H1 (cell line): ENCODE results near the gene USP24. TPM values are rescaled to one million over a fixed set of nuclear protein-coding genes. Genes with fewer than 3 reads are reported as not detected.

Experiments used
- SP4 ChIP-seq: IDR thresholded peaks from 2 replicates; pipeline ENCODE4 v1.6.1; 2012; ENCODE audit warnings: low read length, inconsistent platforms
- TBP ChIP-seq: IDR thresholded peaks from 2 replicates; pipeline ENCODE4 v1.6.1; 2011; ENCODE audit warnings: low read depth, low read length, improper control_type of control experiment
- TCF12 ChIP-seq: IDR thresholded peaks from 2 replicates; pipeline ENCODE4 v1.6.1; 2011; ENCODE audit warnings: low read depth, mild to moderate bottlenecking, low read length
- polyA plus RNA-seq, 7 experiments: library from polyadenylated mRNA; depleted of rRNA in 3 of 7; stranded (reverse) in 5 of 7; unstranded in 2 of 7; fragments of >200 nt in 5 of 7; fragments of 200-250 nt in 2 of 7; gene quantifications; 1 replicate in 5 of 7; 2 replicates in 1 of 7; 4 replicates in 1 of 7; pipeline versions ENCODE4 v1.2.1 to v1.2.3, GENCODE V29; 2011 to 2013; ENCODE audit warnings: missing spikeins in 2 of 7, mixed read lengths in 2 of 7
- total RNA-seq: library from RNA; stranded (reverse); fragmentation: NEBNext Ultra II Directional; extraction: Animal tissue kit (Norgen Biotek cat#: 25700); gene quantifications from 2 replicates; pipeline ENCODE4 v1.2.1, GENCODE V29; 2021
- TF ChIP-seq, protein P1 (sequence below): IDR thresholded peaks from 2 replicates; pipeline ENCODE4 v1.6.1; 2011; ENCODE audit warnings: low read length, improper control_type of control experiment

Gene USP24
- total and polyA plus RNA-seq, 2 of the 8 experiments (the other 6 are each of a cell fraction or from before 2014, with no cell fraction given) = 11.1 to 34.6 TPM

DNA sequence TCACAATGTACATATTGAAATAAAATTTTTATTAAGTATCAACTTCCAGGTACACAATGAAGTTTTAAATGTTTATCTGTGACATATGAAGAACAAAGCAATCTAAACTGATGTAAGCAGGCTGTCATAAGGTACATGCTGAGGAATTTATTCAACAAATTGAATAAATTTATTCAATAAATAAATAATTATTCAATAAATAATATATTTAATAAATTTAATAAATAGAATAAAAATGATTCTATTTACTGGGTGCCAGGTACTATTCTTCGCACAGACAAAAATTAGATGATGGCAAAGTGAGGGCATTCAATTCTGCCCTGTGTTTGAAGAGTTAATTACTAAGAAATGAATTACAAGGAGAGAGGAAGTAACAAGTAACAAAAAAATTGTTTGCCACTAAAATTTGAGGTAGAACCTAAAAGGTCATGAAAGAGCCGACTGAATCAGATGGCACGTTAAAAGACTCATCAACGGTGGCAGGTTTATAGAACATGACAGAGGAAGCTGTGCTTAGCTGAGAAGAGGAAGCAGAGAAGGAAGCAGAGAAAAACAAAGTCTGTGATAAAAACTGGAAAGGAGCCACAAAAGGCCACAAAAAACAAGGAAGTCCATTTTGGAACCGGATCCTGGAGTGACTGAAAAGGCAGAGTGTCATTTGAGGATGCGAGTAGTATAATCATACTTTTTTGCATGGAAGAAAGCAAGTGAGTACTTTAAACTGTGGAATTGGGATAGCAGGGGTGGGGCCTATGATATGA, 2.2 kb upstream of the USP24 start (continued):
- TF ChIP-seq, protein P1, sequence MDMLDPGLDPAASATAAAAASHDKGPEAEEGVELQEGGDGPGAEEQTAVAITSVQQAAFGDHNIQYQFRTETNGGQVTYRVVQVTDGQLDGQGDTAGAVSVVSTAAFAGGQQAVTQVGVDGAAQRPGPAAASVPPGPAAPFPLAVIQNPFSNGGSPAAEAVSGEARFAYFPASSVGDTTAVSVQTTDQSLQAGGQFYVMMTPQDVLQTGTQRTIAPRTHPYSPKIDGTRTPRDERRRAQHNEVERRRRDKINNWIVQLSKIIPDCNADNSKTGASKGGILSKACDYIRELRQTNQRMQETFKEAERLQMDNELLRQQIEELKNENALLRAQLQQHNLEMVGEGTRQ = no peak
- TF ChIP-seq TBP (no peak), SP4 (no peak), TCF12 (no peak)
